Measurements from ENCODE around the gene SPATA9. TPM values are rescaled to one million over a fixed set of nuclear protein-coding genes. Genes with fewer than 3 reads are reported as not detected.

Gene SPATA9
- 0.19 TPM for polyA plus RNA-seq (2012; ENCODE audit: missing spikeins)

GRCh38 chr5:95682891-95683290 is at the start of gene SPATA9:
SPATA9 (minus strand) TSS chr5:95682991; CDS start chr5:95682854, 137 bp downstream.
- no peak for DNase-seq (ENCODE audit: insufficient read length)
- TF ChIP-seq POLR2AphosphoS5 (IDR thresholded peaks at IDR 0.05; ENCODE audit: low read depth, low read length), result no peak
- no peak for TF ChIP-seq TAF1 (IDR thresholded peaks at IDR 0.05; ENCODE audit: borderline replicate concordance, low read depth, low read length)
- no peak for TF ChIP-seq POLR2A (IDR thresholded peaks at IDR 0.05; ENCODE audit: low read depth, low read length)
- FAIRE-seq, result no peak

GRCh38 chr5:95731571-95732554 is 49.1 kb upstream of the SPATA9 start:
- DNase-seq (ENCODE audit: insufficient read length), result no peak
- peak; percentile 53 for FAIRE-seq
- TF ChIP-seq POLR2A (IDR thresholded peaks at IDR 0.05; ENCODE audit: low read depth, low read length), result no peak

GRCh38 chr5:95730730-95731570 is 48.2 kb upstream of the SPATA9 start, which contains the start of gene RHOBTB3:
RHOBTB3 (plus strand) TSS chr5:95731336; CDS start chr5:95731683, 347 bp downstream.
- FAIRE-seq, result peak; percentile 48
- peak; percentile 36 for DNase-seq (ENCODE audit: insufficient read length)
- no peak for TF ChIP-seq POLR2AphosphoS5 (IDR thresholded peaks at IDR 0.05; ENCODE audit: low read depth, low read length)
- peak; percentile 18; the same call in 1 of the 2 replicates for TF ChIP-seq POLR2A (IDR thresholded peaks at IDR 0.05; ENCODE audit: low read depth, low read length)

GRCh38 chr5:95730011-95730700 is 47.4 kb upstream of the SPATA9 start:
- FAIRE-seq, result peak; percentile 38
- DNase-seq (ENCODE audit: insufficient read length), result no peak
- TF ChIP-seq POLR2AphosphoS5 (IDR thresholded peaks at IDR 0.05; ENCODE audit: low read depth, low read length) (no peak), POLR2A (IDR thresholded peaks at IDR 0.05; ENCODE audit: low read depth, low read length) (no peak), TAF1 (IDR thresholded peaks at IDR 0.05; ENCODE audit: borderline replicate concordance, low read depth, low read length) (no peak)

- no peak for FAIRE-seq
- TF ChIP-seq POLR2A (IDR thresholded peaks at IDR 0.05; ENCODE audit: low read depth, low read length) (no peak), TAF1 (IDR thresholded peaks at IDR 0.05; ENCODE audit: borderline replicate concordance, low read depth, low read length) (no peak), POLR2AphosphoS5 (IDR thresholded peaks at IDR 0.05; ENCODE audit: low read depth, low read length) (no peak)
- no peak for DNase-seq (ENCODE audit: insufficient read length)
Observed at GRCh38 chr5:95729115-95730010, 46.6 kb upstream of the SPATA9 start.

- no peak for FAIRE-seq
- TF ChIP-seq TAF1 (IDR thresholded peaks at IDR 0.05; ENCODE audit: borderline replicate concordance, low read depth, low read length) (no peak), POLR2A (IDR thresholded peaks at IDR 0.05; ENCODE audit: low read depth, low read length) (no peak), POLR2AphosphoS5 (IDR thresholded peaks at IDR 0.05; ENCODE audit: low read depth, low read length) (no peak)
- no peak for DNase-seq (ENCODE audit: insufficient read length)
Observed at GRCh38 chr5:95728494-95729114, 45.8 kb upstream of the SPATA9 start.

- DNase-seq (ENCODE audit: insufficient read length), result no peak
- no peak for FAIRE-seq
- no peak for TF ChIP-seq POLR2AphosphoS5 (IDR thresholded peaks at IDR 0.05; ENCODE audit: low read depth, low read length)
- no peak for TF ChIP-seq TAF1 (IDR thresholded peaks at IDR 0.05; ENCODE audit: borderline replicate concordance, low read depth, low read length)
- TF ChIP-seq POLR2A (IDR thresholded peaks at IDR 0.05; ENCODE audit: low read depth, low read length), result no peak
Observed at GRCh38 chr5:95727764-95728191, 45.0 kb upstream of the SPATA9 start.

- no peak for FAIRE-seq
- no peak for TF ChIP-seq TAF1 (IDR thresholded peaks at IDR 0.05; ENCODE audit: borderline replicate concordance, low read depth, low read length)
- no peak for TF ChIP-seq POLR2AphosphoS5 (IDR thresholded peaks at IDR 0.05; ENCODE audit: low read depth, low read length)
- no peak for TF ChIP-seq POLR2A (IDR thresholded peaks at IDR 0.05; ENCODE audit: low read depth, low read length)
- no peak for DNase-seq (ENCODE audit: insufficient read length)
Observed at GRCh38 chr5:95726811-95727763, 44.3 kb upstream of the SPATA9 start.
